Spinal cord (tissue), 10 donors: Measurements from ENCODE around the gene COPS7B. TPM values are rescaled to one million over a fixed set of nuclear protein-coding genes. Genes with fewer than 3 reads are reported as not detected.

ENCODE experiments used
- DNase-seq, 6 donors: peaks; one replicate each; pipeline versions ENCODE4 v3.0.0 to v3.0.0-alpha.2; 2013 to 2015; ENCODE audit warnings: low spot score in 6 of 6, low read depth in 4 of 6
- H3K27ac ChIP-seq: one replicate; pipeline ENCODE4 v1.5.1; 2013; ENCODE audit warnings: low read depth, low read length, control low read depth
- H3K27me3 ChIP-seq: one replicate; pipeline ENCODE4 v1.6.1; 2013; ENCODE audit warnings: low read length; ENCODE audit not compliant: control insufficient read depth, insufficient read depth
- H3K36me3 ChIP-seq: one replicate; pipeline ENCODE4 v1.6.1; 2013; ENCODE audit warnings: low read length; ENCODE audit not compliant: control insufficient read depth, insufficient read depth
- H3K4me1 ChIP-seq: one replicate; pipeline ENCODE4 v1.6.1; 2013; ENCODE audit warnings: low read length; ENCODE audit not compliant: control insufficient read depth, insufficient read depth
- H3K4me3 ChIP-seq: one replicate; pipeline ENCODE4 v1.5.1; 2013; ENCODE audit warnings: low read depth, low read length, control low read depth
- H3K9me3 ChIP-seq: one replicate; pipeline ENCODE4 v1.6.1; 2013; ENCODE audit warnings: low read length; ENCODE audit not compliant: control insufficient read depth, insufficient read depth
- WGBS: methylation state at CpG from one replicate; pipeline ENCODE4 v1.1.5; 2013; ENCODE audit warnings: missing lambda C conversion rate; ENCODE audit not compliant: insufficient coverage; 5-methylcytosine and 5-hydroxymethylcytosine counted together
- polyA plus RNA-seq, 2 donors: library from polyadenylated mRNA; unstranded; fragments of 120-200 nt; gene quantifications; one replicate each; pipeline ENCODE4 v1.2.1, GENCODE V29; 2013; ENCODE audit not compliant: insufficient read length in 2 of 2
- total RNA-seq, 2 donors: library from RNA; depleted of rRNA in 1 of 2; stranded (reverse); fragments of 120-200 nt in 1 of 2; fragments of >200 nt in 1 of 2; gene quantifications; one replicate each; pipeline versions ENCODE4 v1.2.3 to v1.2.4, GENCODE V29; 2013 to 2014
- donor health status: healthy.

The COPS7B gene
- total and polyA plus RNA-seq, 4 donors = 26.1 to 63.4 (median 46.2) TPM

DNA sequence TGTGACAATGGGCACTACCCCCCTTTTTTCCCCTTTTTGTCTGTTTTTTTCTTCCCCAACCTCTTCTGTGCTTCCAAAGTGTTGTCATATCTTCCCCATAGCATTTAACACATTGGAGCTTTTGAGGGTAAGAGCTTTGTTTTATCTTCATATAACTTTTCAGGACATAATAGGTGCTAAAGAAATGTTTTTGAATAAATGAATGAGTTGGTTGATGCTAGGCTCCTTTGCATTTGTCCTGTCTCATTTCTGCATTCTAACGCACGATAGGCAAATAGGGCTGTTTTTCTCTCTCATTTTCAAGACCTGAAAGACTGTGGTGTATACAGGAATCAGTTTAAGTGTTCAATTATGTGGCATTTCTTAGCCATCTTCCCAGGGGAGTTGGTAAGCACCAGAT, 832 bp upstream of the COPS7B start:
- WGBS = 100% methylated on average over 2 of the region's 2 CpGs
- Histone ChIP-seq H3K4me3 (no peak overlapping the region), H3K36me3 (peaks cover 4% of the 10 kb centered on the region), H3K4me1 (peaks cover 12% of the 10 kb centered on the region), H3K27me3 (no peaks in the 10 kb centered on the region), H3K27ac (no peak overlapping the region), H3K9me3 (no peaks in the 10 kb centered on the region)
- DNase-seq = no peak

- Histone ChIP-seq H3K4me1 (peaks cover 11% of the 10 kb centered on the region), H3K27me3 (no peaks in the 10 kb centered on the region), H3K4me3 (peak overlapping the region; percentile 76), H3K36me3 (peaks cover 4% of the 10 kb centered on the region), H3K9me3 (no peaks in the 10 kb centered on the region), H3K27ac (peak overlapping the region; percentile 57)
- peak in 1 of 6 donors; percentile 2 for DNase-seq
- 39% methylated on average over 6 of the region's 6 CpGs for WGBS
Measured at GRCh38 chr2:231785822-231786176, 446 bp upstream of the COPS7B start.

DNA sequence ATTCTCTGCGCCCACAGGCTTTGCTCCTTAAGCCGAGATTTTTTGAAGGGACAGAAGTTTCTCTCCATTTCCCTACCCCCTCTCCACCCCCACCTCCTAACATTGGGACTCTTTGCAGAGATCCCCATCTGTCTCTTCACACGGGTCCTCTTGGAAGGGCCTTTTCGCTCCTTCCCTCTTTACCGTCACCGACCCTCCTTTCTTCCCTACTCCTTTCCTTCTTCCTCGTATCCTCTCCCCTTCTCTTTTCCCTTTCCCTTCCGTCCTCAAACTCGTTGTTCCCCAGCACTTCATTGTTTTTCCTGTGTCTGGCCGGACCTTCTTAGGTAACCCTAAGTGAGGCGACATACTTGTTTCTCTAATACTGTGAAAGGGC, 660 bp downstream of the COPS7B start:
- Histone ChIP-seq H3K36me3 (peaks cover 4% of the 10 kb centered on the region), H3K4me1 (peaks cover 11% of the 10 kb centered on the region), H3K27me3 (no peaks in the 10 kb centered on the region), H3K4me3 (peak overlapping the region; percentile 76), H3K9me3 (no peaks in the 10 kb centered on the region), H3K27ac (no peak overlapping the region)
- WGBS = 13% methylated on average over 11 of the region's 11 CpGs
- DNase-seq = no peak

DNA sequence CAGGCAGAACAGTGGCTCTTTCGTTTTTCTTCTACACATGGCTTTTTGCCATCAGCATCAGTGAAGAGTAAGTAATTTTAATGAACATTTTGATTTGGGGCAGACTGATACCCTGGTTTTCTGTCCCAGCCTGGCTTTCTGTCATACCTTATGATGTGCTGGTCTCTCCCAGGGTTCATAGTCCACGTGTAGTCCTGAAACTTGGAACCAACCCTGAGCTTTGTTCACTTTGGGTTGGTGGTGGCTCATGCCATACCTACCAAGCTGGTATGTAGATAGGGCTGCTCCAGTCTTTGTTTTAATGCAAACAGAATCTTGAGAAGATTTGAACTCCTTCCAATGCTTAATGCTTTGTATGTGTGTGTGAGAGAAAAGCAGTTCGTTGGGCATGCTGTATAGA, 4.9 kb downstream of the COPS7B start:
- no peaks in the 10 kb centered on the region for H3K9me3 ChIP-seq
- peaks cover 18% of the 10 kb centered on the region for H3K36me3 ChIP-seq
- WGBS = 69% methylated on average over 2 of the region's 3 CpGs
- peaks cover 6% of the 10 kb centered on the region for H3K4me1 ChIP-seq
- H3K27me3 ChIP-seq = no peaks in the 10 kb centered on the region
- no peak for DNase-seq
- H3K27ac ChIP-seq = no peak overlapping the region
- no peak overlapping the region for H3K4me3 ChIP-seq

- H3K9me3 ChIP-seq = no peaks in the 10 kb centered on the region
- no peaks in the 10 kb centered on the region for H3K27me3 ChIP-seq
- DNase-seq = no peak
- H3K36me3 ChIP-seq = peaks cover 45% of the 10 kb centered on the region
- H3K4me3 ChIP-seq = no peak overlapping the region
- no peaks in the 10 kb centered on the region for H3K4me1 ChIP-seq
- 87% methylated on average over 3 of the region's 3 CpGs for WGBS
- no peak overlapping the region for H3K27ac ChIP-seq
Measured at GRCh38 chr2:231794383-231794782, 8.1 kb downstream of the COPS7B start.

- Histone ChIP-seq H3K36me3 (peaks cover 42% of the 10 kb centered on the region), H3K27ac (no peak overlapping the region), H3K4me3 (no peak overlapping the region), H3K4me1 (no peaks in the 10 kb centered on the region), H3K9me3 (no peaks in the 10 kb centered on the region), H3K27me3 (no peaks in the 10 kb centered on the region)
- 83% methylated on average over 6 of the region's 9 CpGs for WGBS
- DNase-seq = peak in 2 of 6 donors; percentile 34 to 53
Measured at GRCh38 chr2:231795525-231796327, 9.5 kb downstream of the COPS7B start.

DNA sequence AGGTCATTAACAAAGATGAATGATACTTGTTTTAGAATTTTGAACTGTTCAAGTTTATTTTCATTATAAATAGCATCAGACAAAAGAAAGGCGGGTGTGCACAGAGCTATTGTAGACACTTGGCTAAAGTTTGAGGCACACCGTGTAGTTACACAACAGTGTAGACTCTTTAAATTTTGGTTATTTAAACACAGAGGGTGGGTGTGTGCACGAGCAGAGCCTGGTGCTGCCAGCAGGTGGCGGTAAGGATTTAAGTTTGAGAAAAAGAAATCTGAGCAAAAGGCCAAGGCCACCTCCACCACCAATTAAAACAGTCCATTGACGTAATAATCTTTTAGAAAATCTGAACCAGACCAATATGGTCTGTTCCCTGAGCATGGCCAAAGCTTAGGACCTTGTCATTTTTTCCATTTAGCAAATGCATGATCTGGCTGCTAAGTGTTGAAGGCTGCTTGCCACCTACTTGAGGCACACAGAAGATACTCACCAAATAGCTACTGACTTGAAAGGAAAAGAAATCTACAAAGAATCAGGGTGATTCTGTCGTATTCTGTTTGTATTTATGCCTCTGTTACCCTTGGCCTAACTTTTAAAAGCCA, 14.3 kb downstream of the COPS7B start:
- H3K36me3 ChIP-seq = peaks cover 47% of the 10 kb centered on the region
- no CpG with 5 or more reads among the region's 6 CpGs for WGBS
- no peak overlapping the region for H3K27ac ChIP-seq
- H3K4me3 ChIP-seq = no peak overlapping the region
- no peaks in the 10 kb centered on the region for H3K27me3 ChIP-seq
- no peaks in the 10 kb centered on the region for H3K4me1 ChIP-seq
- DNase-seq = peak in 3 of 6 donors; percentile 10 to 78 (median 21)
- H3K9me3 ChIP-seq = no peaks in the 10 kb centered on the region

- Histone ChIP-seq H3K27ac (no peak overlapping the region), H3K4me3 (no peak overlapping the region), H3K27me3 (no peaks in the 10 kb centered on the region), H3K36me3 (peaks cover 43% of the 10 kb centered on the region), H3K9me3 (no peaks in the 10 kb centered on the region), H3K4me1 (no peaks in the 10 kb centered on the region)
- 92% methylated on average over 6 of the region's 9 CpGs for WGBS
- DNase-seq = no peak
Measured at GRCh38 chr2:231803501-231804138, 17.4 kb downstream of the COPS7B start.

GRCh38 chr2:231807020-231807419, 20.8 kb downstream of the COPS7B start:
- H3K27me3 ChIP-seq = no peaks in the 10 kb centered on the region
- WGBS = 100% methylated on average over 1 of the region's 2 CpGs

GRCh38 chr2:231810905-231811304, 24.7 kb downstream of the COPS7B start:
- H3K9me3 ChIP-seq = no peaks in the 10 kb centered on the region
- H3K36me3 ChIP-seq = peaks cover 40% of the 10 kb centered on the region
- H3K27me3 ChIP-seq = no peaks in the 10 kb centered on the region
- H3K4me1 ChIP-seq = no peaks in the 10 kb centered on the region
- H3K27ac ChIP-seq = no peak overlapping the region
- DNase-seq = no peak
- no peak overlapping the region for H3K4me3 ChIP-seq

More at GRCh38 chr2:231807020-231807419, 20.8 kb downstream of the COPS7B start:
- Histone ChIP-seq H3K27ac (no peak overlapping the region), H3K36me3 (peaks cover 50% of the 10 kb centered on the region), H3K9me3 (no peaks in the 10 kb centered on the region), H3K4me1 (no peaks in the 10 kb centered on the region), H3K4me3 (no peak overlapping the region)
- no peak for DNase-seq
